ENCODE measurements around the gene KCNJ6. TPM values are rescaled to one million over a fixed set of nuclear protein-coding genes. Genes with fewer than 3 reads are reported as not detected.
A peak's percentile ranks its signal among the peaks of the same experiment; 100 is the strongest.

Gene KCNJ6
- polyA plus RNA-seq, 1 donor from 2014 or later = not detected

GRCh38 chr21:37700641-37701202, 215.5 kb downstream of the KCNJ6 start:
- Mint-ChIP-seq H3K4me1 (no peaks in the 10 kb centered on the region), H3K27me3 (peaks cover 2% of the 10 kb centered on the region), H3K36me3 (no peaks in the 10 kb centered on the region), H3K27ac (no peak overlapping the region), H3K4me3 (no peak overlapping the region), H3K9me3 (peaks cover 0 to 6% (median 0%) of the 10 kb centered on the region in 3 donors)

GRCh38 chr21:37699024-37699775, 217.1 kb downstream of the KCNJ6 start:
- Mint-ChIP-seq H3K4me3 (no peak overlapping the region), H3K4me1 (no peaks in the 10 kb centered on the region), H3K36me3 (no peaks in the 10 kb centered on the region), H3K27me3 (peaks cover 2% of the 10 kb centered on the region), H3K9me3 (peaks cover 0 to 7% (median 0%) of the 10 kb centered on the region in 3 donors), H3K27ac (no peak overlapping the region)

GRCh38 chr21:37696936-37697335, 219.3 kb downstream of the KCNJ6 start:
- no peaks in the 10 kb centered on the region for H3K4me1 Mint-ChIP-seq
- no peak overlapping the region for H3K4me3 Mint-ChIP-seq
- H3K36me3 Mint-ChIP-seq = no peaks in the 10 kb centered on the region
- peaks cover 2% of the 10 kb centered on the region for H3K27me3 Mint-ChIP-seq
- H3K9me3 Mint-ChIP-seq = peaks cover 0 to 7% (median 0%) of the 10 kb centered on the region in 3 donors
- no peak overlapping the region for H3K27ac Mint-ChIP-seq

GRCh38 chr21:37695111-37695510, 221.1 kb downstream of the KCNJ6 start:
- no peaks in the 10 kb centered on the region for H3K36me3 Mint-ChIP-seq
- H3K4me1 Mint-ChIP-seq = no peaks in the 10 kb centered on the region

GRCh38 chr21:37688952-37689659, 227.2 kb downstream of the KCNJ6 start:
- H3K4me3 Mint-ChIP-seq = peak overlapping the region in 1 of 4 donors; percentile 50
- no peak overlapping the region for H3K27ac Mint-ChIP-seq
- no peaks in the 10 kb centered on the region for H3K9me3 Mint-ChIP-seq
- H3K27me3 Mint-ChIP-seq = peaks cover 3% of the 10 kb centered on the region
- H3K36me3 Mint-ChIP-seq = no peaks in the 10 kb centered on the region
- H3K4me1 Mint-ChIP-seq = peaks cover 0 to 8% (median 4%) of the 10 kb centered on the region in 3 donors

More at GRCh38 chr21:37695111-37695510, 221.1 kb downstream of the KCNJ6 start:
- Mint-ChIP-seq H3K27me3 (peaks cover 2% of the 10 kb centered on the region), H3K4me3 (no peak overlapping the region), H3K27ac (no peak overlapping the region), H3K9me3 (peaks cover 0 to 7% (median 0%) of the 10 kb centered on the region in 3 donors)

- Mint-ChIP-seq H3K4me3 (no peak overlapping the region), H3K4me1 (peaks cover 0 to 8% (median 4%) of the 10 kb centered on the region in 3 donors), H3K27me3 (peaks cover 7% of the 10 kb centered on the region), H3K36me3 (no peaks in the 10 kb centered on the region), H3K9me3 (no peaks in the 10 kb centered on the region), H3K27ac (no peak overlapping the region)
Measured at GRCh38 chr21:37686991-37687810, 229.1 kb downstream of the KCNJ6 start.

DNA sequence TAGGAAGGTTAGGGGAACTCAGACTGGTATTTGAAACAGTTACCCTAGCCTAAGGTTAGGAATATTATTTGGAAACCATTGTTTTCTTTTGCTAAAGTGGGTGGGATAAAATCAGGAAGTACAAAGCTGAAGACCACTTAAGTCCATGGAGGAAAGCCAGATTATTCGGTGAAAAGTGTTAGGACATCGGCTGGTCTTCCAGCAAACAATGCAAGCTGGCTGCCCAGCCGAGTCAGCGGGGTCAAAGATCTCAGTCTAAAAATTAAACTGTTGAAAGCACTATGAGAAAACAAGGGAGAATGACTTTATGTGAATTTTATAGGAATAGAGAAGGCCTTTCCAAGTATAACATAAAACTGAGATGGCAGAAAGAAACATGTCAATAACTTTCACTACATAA, 231.7 kb downstream of the KCNJ6 start:
- Mint-ChIP-seq H3K4me3 (no peak overlapping the region), H3K27ac (peak overlapping the region in 1 of 3 donors; percentile 49), H3K9me3 (peaks cover 0 to 2% (median 0%) of the 10 kb centered on the region in 3 donors), H3K27me3 (peaks cover 11% of the 10 kb centered on the region), H3K36me3 (no peaks in the 10 kb centered on the region), H3K4me1 (peaks cover 0 to 7% (median 4%) of the 10 kb centered on the region in 3 donors)

DNA sequence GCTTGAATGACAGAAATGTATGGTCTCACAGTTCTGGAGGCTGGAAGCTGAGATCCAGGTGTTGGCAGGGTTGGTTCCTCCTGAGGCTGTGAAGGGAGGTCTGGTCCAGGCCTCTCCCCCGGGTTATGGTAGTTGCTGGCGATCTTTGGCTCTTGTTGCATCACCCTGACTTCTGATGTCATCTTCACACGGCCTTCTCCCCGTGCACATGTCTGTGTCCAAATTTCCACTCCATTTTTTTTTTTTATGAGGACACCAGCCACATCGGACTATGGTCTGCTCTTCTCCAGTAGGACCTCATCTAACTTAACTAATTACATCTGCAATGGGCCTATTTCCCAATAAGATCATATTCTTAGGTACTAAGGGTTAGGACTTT, 232.2 kb downstream of the KCNJ6 start:
- no peaks in the 10 kb centered on the region for H3K36me3 Mint-ChIP-seq

DNA sequence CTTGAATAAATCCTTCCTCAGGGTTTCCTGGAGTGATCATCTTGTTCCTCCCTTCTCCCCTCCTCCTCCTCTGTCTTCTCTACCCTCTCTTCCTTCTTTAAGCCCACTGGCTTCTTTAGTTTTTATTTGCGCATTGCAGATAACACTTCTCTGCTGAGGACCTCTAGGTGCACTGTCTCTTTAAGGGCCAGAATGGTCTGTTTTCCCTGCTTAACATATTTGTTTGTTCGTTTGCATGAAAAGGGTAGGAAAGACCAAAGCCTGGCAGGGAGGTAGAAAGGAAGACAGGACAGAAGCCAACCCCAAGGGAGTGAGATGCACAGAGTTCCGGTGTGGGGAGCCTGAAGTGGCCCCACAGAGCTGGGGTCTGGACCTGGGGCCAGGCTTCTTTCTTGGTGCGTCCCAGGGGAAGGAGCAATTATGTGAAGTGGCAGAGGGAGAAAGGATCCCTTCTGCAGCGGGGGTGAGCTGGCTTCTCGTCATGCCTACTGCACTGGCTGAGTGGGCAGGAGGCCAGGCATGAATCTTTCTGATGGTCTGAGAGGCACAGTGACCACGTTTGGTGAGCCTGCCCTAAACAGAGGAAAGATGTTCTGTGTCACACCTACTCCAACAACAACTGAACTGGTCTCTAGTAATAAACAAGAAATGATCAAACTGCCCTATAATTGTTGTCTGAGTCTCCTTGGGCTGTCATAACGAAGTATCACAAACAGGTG, 232.7 kb downstream of the KCNJ6 start:
- Mint-ChIP-seq H3K9me3 (peaks cover 0 to 2% (median 0%) of the 10 kb centered on the region in 3 donors), H3K27ac (peak overlapping the region in 2 of 3 donors; percentile 49 to 60), H3K27me3 (peaks cover 11% of the 10 kb centered on the region), H3K36me3 (no peaks in the 10 kb centered on the region), H3K4me1 (peaks cover 0 to 3% (median 0%) of the 10 kb centered on the region in 3 donors), H3K4me3 (no peak overlapping the region)

More for the DNA sequence above, 232.2 kb downstream of the KCNJ6 start:
- Mint-ChIP-seq H3K4me3 (no peak overlapping the region), H3K27me3 (peaks cover 11% of the 10 kb centered on the region), H3K27ac (peak overlapping the region in 1 of 3 donors; percentile 49), H3K4me1 (peaks cover 0 to 4% (median 0%) of the 10 kb centered on the region in 3 donors), H3K9me3 (peaks cover 0 to 2% (median 0%) of the 10 kb centered on the region in 3 donors)

DNA sequence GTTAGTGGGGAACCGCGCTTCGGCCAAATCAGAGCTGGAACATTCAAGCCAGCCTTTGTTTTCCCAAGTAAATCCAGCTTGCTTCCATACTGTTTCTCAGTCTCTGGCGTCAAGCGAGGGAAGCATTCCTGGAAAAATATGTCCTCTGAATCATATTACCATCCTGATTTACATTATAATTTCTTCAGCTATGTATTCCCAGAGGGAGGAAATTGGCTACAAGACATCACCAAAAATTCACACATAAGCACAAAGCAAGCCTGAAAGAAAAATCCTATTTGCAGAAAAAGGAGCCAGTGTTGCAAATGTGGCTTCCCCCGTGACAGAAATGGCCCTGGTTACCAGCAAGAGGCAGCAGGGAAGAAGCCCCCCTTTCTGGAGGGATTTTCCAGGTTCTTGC, 233.3 kb downstream of the KCNJ6 start:
- Mint-ChIP-seq H3K36me3 (no peaks in the 10 kb centered on the region), H3K27me3 (peaks cover 14% of the 10 kb centered on the region), H3K4me3 (no peak overlapping the region), H3K27ac (no peak overlapping the region), H3K9me3 (peaks cover 0 to 2% (median 2%) of the 10 kb centered on the region in 3 donors), H3K4me1 (no peaks in the 10 kb centered on the region)

DNA sequence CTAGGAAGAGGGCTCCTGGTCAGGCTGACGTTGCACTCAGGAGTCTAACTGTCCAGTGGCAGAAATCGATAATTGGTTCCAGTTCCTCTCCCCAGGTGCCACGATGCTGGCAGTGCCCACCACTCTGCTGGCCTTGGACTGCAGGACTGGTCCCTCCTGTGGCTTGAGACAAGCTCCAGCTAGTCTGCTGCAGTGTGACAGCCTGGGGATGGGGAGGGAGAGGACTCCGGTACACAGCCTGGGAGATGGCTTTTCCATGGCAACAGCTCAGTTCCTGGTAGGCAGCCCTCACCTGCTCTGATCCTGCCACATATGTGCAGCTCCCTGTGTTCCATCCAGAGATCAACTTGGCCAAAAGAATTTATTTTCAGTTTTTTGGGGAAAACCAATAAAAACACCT, 239.3 kb downstream of the KCNJ6 start:
- H3K27me3 Mint-ChIP-seq = peaks cover 13% of the 10 kb centered on the region
- H3K9me3 Mint-ChIP-seq = peaks cover 0 to 3% (median 2%) of the 10 kb centered on the region in 3 donors
- H3K27ac Mint-ChIP-seq = no peak overlapping the region
- no peaks in the 10 kb centered on the region for H3K36me3 Mint-ChIP-seq
- no peaks in the 10 kb centered on the region for H3K4me1 Mint-ChIP-seq
- H3K4me3 Mint-ChIP-seq = no peak overlapping the region

DNA sequence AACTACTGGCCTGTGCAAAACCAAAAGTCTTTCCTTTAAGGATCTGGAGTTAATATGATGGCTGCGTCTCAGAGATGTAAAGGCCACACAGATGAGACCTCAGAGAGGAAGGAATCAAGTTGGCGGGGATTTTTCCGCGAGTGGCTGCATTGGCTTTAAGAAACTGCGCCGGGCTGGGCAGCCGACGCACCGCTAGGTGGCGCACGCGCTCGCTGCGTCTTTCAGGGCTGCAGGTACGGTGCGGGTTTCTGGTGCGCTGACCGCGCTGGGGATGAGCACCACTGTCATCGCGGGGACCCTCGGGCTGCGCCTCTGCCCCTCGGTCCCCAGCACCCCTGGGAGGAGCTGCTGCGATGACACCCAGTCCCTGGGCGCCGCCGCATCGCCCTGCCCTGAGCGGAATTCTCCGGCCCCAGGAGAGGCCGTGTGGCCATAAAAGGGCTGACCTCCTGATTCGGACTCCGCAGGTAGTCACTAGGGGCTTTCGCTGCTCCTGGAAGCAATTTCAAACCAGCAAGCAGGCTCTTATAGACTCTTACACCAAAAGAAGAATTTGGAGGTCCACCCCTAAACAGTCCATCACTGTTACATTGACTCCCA, 241.0 kb downstream of the KCNJ6 start:
- Mint-ChIP-seq H3K36me3 (no peaks in the 10 kb centered on the region), H3K27ac (no peak overlapping the region), H3K4me1 (no peaks in the 10 kb centered on the region), H3K27me3 (peaks cover 10% of the 10 kb centered on the region), H3K9me3 (peaks cover 0 to 2% (median 2%) of the 10 kb centered on the region in 3 donors), H3K4me3 (no peak overlapping the region)

- Mint-ChIP-seq H3K4me3 (no peak overlapping the region), H3K4me1 (peaks cover 0 to 2% (median 0%) of the 10 kb centered on the region in 3 donors), H3K27me3 (peaks cover 10% of the 10 kb centered on the region), H3K36me3 (no peaks in the 10 kb centered on the region), H3K9me3 (peaks cover 0 to 2% (median 2%) of the 10 kb centered on the region in 3 donors), H3K27ac (no peak overlapping the region)
Measured at GRCh38 chr21:37673801-37674575, 242.3 kb downstream of the KCNJ6 start.

Data from IgD-negative memory B cell (primary cell).